GM18867 (cell line): ENCODE results near the gene MAPK8IP2.
A peak's percentile ranks its signal among the peaks of the same experiment; 100 is the strongest.
"Not testable (repeated sequence)": the region's sequence is repeated elsewhere in the genome, so short reads cannot be mapped to it uniquely, and the experiment has no call there.

Experiments used
- ATAC-seq: cut with Tn5 transposase; IDR thresholded peaks from one replicate; pipeline ENCODE4 v1.9.1; 2021; ENCODE audit warnings: mild to moderate bottlenecking, moderate library complexity; ENCODE audit not compliant: unreplicated experiment

Gene MAPK8IP2

DNA sequence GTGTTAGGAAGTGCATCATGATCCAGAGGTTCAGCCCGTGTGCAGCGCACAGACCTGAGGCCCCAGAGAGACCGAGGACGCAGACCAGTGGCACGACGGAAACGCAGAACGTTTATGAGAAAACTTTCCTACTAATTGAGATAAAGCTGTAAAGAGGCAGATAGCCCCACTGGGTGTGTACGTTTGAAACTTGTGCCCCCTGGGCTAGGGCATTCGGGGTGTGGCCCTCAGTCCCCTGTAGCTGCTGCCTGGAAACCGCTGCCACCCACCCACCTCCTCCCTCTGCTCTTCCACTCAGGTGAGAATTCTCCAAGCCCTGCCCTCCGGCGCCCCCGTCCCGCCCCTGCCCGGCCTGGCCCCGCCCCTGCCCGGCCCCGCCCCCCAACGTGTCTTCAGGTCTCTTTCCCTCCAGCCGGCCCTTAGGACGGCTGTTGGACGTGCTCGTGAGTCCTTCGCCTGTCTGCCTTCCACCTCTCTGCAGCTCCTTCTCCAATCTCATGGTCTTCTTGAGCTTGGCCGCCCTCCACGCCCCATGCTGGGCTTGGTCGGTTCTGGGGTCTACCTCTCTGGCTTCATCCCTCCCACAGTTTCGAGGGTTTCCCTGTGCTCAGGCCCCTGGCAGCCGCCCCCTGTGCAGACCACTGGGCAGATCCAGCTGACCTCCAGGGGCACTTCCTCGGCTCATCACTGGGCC, 12.1 kb downstream of the MAPK8IP2 start:
- ATAC-seq: no peak

DNA sequence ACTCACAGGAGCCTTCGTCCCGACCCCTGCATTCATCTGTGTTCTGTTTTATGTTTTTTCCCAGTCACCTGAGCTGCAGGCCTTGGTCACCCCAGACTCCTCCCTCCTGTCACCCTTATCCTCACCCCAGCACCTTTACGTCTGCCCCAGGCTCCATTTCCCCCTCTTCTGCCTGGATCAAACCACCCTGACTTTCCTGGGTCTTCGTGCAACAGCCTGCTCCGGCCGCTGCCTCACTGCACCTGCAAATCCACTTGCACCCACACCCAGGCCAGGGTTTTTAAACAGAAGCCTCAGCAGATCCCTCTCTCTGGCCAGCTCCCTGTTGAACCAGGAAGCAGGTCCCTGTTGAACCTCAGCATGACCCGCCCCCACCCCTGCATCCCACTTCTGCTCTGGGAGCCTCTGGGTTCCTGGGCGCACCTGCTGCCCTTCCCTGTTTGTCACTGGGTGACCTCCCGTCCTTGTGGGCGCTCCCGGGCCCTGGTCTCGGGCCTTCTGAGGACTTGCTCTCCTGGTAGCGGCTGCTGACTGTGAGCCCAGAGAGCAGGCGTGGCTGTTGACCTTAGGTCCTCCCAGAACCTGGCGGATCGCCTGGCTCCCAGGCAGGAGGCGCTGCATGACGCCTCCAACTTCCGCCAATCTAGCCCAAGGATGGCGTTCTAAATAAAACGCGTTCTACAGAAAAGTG, 12.8 kb downstream of the MAPK8IP2 start:
- ATAC-seq: no peak

DNA sequence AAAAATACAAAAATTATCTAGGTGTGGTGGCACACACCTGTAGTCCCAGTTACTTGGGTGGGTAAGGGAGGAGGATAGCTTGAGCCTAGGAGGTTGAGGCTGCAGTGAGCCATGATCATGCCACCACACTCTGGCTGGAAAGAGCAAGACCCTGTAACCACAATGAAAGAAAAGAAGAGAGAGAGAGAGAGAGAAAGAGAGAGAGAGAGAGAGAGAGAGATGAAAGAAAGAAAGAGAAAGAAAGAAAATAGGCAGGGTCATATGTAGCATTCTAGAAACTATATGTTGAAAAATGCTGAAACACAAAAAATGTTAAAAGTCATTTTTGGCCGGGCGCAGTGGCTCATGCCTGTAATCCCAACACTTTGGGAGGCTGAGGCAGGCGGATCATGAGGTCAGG, 13.7 kb downstream of the MAPK8IP2 start:
- ATAC-seq: not testable (repeated sequence)

DNA sequence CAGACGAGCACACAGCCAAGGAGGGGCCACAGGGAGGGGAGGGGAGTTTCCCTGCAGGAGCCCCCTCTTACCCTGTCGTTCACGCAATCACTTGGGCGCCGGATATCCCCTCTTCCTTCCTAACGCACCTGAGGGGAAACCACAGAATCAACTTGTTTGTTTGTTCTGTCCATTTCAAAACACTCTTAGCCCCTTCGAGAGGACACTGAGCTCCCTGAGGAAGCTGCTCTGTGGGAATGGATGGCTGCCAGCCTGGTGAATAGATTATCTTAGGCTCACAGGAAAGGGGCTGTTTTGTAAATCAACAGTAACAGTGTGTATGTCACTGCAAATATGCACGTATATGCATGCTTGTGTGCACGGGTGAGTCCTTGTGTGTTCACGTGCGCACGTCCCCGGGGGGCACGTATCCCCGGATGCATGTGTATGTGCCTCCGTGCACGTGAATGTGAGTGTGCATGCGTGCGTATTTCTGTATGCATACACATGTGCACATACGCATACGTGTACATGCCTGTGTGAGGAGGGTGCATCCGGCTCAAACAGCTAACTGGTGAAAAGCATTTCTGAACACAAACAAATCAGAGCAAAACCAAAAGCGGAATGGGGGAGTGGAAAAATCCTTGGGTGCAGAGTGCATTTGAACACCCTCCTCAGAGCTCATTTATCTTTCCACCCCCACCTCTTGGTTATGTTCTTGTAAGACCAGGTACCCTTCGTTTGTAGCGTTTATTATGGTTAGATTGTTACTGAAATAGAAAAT, 20.2 kb downstream of the MAPK8IP2 start:
- peak; percentile 55 for ATAC-seq

DNA sequence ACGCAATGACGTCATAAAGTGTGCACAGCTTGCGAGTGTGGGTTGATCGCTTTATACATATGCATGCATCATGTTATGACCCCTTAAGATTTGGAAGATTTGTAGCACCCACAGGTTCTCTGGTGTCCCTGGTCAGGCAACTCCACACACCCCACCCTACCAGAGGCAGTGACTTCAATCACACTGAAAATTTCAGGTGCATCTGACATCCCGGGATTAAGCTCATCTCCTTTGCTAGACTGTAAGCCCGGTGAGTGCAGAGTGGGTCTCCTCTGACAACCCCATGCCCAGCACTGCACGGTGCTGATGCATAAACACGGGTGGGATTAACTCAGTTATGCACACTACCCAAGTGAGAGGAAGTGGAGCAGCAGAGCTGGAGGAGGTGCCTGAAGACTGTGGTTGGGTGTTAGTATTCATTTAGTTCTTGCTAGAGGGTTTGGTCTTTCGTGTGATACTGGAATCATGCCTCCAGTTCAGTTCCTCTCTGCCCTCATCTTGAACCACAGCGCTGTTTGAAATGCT, 20.8 kb downstream of the MAPK8IP2 start:
- peak; percentile 46 for ATAC-seq

DNA sequence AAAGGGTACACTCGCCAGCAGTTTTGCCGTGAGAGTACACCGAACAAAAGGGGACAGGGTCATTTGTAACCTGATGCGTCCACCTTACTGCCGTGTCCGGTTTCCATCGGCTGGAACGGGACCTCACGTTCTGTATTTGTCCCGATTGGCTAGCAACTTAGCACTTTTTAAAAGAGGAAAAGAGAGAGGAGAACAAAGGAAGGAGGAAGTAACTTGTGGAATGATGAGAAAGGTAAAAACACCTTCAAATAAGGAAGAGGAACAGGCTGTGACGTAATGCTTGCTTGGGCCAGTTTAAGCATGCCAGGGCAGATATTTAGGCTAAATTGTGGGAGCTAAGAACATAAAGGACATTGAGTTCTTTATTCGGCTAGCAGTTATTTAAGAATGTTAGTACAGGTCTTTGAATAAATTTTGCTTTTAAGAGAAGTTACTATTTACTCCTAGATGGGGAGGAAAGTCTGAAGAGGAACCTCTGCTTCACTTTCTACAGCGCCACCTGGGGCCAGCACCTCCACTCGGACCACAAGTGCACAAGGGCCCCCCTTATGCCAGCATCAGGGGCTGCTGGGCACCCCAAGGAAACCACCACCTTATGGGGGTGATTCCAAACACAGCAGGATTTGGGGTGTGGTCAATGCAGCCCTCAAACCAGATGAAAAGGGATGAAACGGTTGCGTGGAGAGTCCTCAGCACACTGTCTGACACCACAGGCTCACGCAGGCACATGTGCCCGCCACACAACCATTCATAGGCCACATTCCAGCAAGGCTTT, 21.5 kb downstream of the MAPK8IP2 start:
- no peak for ATAC-seq

DNA sequence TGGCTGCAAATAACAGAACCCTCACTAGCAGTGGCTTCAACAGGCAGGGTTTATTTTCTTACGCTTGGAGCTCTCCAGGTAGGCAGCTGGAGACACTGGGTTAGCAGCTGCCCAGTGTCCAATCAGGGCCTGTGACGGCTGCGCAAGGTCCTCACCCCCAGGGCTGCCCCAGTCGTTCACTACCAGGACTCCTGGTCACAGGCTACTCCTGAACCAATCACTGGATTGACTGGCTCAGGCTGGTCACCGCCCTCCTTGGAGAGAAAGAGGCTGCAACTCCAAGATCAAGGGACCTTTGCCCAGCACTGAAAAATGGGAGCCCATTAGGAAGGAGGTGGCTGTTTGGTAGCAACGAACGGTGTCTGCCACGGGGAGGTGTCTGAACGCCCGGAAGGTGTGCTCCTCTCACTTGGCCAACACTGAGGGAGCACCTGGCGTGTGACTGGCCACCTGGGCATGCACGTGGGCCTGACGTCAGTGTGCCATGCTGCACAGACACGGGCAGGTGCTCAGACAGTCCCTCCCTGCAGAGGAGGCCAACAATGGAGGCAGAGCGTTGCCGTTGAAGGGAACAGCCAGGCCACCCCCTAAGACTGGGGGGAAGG, 22.2 kb downstream of the MAPK8IP2 start:
- no peak for ATAC-seq

DNA sequence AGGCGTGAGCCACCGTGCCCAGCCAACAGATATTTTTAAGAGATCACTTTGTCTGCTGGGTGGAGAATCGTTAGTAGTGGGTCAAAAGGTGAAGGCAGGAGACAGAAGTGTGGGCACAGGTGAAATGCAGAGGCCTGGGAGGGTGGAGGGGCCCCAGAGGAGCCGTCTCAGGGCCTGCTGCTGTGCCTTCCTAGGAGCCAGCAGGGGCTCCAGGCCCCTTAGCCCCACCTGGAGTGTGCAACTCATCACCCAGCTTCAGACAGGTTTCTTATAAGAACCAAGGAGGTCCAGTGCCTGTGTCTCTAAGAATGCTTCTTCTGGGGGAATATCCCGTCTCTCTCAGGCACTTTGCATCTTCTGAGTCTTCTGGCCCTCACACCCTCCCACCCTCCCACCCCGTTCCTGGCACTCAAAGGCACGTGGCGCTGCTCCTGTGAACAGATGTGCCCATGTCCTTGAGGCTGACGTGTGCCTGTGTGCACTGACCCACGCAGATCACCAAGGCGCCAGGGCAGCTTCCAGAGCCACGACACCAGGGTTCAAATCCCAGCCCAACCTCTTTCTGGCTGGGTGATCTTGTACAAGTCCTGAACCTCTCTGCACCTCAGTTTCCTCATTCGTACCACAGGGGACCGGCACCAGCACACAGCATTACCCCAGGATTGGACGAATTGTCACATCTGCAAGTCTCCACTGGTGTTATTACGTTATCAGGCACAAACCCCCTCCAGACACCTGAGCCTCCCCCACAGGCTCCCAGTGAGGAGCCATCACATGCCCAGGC, 23.9 kb downstream of the MAPK8IP2 start:
- no peak for ATAC-seq

DNA sequence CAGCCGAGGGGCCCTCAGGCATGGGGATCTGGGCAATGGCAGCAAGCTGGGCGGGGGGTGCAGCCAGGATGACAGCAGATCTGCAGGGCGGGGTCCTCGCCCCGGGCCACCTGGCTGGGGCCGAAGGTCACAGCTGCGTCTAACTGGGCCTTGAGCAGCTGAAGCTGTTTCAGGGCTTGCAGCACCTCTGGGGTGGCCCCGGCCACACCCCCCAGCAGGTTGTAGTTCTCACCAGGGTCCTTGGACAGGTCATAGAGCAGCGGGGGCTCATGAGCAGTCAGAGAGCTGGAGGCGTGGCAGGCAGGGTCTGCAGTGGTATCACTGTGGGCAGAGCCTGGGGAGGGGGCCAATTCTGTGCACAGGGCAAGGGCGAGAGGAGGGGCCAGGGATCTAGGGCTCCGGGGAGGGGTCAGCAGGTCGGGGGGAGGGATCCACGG, 24.6 kb downstream of the MAPK8IP2 start:
- no peak for ATAC-seq

DNA sequence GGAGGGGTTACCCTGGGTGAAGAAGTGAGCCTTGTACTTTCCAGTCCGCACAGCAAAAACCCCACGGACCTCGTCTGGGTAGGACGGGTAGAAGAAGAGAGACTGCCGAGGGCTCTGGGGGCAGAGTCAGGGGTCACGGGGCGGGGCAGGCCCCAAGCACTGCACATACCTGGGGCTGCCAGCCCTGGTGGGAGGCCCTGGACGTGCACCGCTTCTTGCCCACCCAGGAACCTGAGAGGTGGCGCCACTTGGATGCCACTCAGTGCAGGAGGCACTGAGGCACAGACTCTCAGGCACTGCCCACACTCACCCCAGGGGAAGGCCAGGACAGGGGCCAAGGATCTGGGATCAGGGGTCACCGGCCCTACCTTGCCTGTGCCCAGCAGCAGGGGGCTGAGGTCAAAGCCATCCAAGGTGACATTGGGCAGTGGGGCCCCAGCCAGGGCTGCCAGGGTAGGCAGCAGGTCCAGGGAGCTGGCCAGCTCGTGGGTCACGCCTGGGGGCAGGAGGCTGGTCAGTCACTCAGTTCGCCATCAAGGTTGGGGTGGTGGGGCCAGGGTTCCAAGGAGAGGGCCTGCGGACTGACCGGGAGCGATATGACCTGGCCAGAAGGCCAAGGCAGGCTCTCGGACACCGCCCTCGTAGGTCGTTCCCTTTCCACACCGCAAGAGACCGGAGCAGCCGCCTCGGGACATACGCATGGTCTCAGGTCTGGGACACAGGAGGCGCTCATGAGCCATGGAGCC, 25.1 kb downstream of the MAPK8IP2 start:
- no peak for ATAC-seq

DNA sequence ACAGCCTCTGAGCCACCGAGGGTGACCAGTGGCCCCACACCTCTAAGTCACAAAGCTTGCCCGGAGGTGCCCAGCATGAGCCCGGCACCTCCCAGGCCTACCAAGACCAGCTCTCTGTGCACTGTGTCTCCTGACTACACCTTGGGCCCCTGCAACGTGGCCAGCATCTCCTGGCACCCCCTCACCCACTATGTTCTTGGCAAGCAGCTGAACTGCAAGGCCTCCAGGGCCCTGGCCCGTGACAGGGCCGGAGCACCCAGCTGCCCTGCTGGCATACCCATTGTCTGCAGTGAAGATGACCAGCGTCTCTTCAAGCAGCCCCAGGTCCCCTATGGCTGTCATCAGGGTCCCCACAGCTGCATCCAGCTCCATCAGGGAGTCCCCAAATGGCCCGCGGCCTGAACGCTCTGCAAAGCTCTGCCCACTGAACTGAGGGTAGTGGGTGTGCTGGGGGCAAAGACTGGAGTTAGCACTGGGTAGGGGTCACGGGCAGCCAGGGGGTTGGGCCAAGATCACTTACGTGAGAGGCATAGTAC, 25.8 kb downstream of the MAPK8IP2 start:
- no peak for ATAC-seq

DNA sequence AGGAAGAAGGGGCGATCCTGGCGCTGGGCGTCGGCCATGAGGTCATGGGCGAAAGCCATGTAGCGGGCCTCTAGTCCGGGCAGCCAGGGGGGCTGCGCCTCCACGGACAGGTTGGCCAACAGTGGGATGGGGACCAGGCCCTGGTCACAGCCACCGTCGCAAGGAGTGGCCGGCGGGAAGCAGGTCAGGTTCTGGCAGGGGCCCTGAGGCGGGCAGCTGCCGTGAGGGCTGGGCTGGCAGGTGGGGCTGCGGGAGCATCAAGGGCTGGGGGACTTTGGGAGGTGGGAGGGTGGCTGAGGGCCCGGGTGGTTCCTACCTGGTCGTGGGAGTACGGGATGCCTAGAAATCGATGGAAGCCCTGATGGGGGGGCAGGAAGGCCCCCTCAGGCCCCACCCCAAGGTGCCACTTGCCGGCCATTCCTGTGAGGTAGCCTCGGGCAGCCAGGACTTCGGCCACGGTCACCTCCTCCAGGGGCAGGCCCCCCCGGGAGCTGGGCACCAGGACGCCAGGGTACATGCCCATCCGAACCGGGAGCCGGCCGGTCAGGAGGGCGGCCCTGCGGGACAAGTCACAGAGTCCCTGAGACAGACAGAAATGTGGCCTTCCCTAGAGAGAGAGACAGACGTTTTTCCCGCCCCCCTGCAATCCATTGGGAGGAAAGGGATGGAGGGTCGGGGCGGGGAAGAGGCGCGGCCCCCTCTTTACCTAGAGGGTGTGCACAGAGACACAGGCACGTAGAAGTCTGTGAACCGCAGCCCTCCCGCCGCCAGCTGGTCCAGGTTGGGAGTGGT, 26.5 kb downstream of the MAPK8IP2 start:
- no peak for ATAC-seq

DNA sequence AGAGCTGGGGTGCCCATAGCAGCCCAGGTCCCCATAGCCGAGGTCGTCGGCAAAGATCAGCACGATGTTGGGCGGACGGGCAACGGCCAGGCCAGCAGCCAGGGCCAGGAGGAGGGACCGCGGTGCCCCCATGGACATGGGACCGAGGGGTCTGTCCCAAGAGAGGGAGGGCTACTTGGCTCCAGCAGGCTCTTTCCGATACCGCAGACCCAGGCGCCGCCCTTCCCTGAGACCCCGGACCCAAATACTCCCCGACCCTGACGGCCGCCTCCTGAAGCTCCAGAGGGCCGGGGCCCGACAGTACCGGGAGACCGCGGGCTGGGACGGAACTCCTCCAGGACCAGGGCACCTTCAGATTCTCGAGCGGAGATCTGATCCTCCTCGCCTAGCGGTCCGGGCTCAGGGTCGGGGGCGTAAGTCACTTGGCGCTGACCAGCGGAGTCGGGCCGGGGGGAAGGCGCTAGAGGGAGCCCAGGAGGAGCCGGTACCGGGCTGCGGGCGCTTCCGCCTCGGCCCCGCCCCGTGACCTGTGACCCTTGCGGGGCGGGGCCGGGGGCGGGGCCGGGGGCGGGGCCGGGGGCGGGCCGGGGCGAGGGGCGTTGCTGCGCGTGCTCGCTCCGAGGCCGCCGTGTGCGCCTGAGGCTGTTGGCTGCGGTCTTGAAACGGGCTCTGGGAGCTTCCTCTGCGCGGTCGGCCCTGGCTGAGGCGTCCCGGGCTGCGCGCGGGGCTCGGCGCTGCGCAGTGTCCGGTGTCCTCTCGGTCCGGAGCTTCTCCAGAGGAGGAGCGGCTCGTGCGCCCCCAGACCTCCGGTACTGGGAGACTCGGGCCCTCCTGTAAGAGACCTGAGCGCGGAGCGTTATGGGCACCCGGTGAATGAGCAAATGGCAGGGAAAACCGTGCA, 27.3 kb downstream of the MAPK8IP2 start, which contains the start of gene ARSA:
Gene ARSA (minus strand): TSS at position 511 of the 901 bp plus-strand sequence. CDS start 373 bp downstream, at position 138.
- peak; percentile 74 for ATAC-seq

DNA sequence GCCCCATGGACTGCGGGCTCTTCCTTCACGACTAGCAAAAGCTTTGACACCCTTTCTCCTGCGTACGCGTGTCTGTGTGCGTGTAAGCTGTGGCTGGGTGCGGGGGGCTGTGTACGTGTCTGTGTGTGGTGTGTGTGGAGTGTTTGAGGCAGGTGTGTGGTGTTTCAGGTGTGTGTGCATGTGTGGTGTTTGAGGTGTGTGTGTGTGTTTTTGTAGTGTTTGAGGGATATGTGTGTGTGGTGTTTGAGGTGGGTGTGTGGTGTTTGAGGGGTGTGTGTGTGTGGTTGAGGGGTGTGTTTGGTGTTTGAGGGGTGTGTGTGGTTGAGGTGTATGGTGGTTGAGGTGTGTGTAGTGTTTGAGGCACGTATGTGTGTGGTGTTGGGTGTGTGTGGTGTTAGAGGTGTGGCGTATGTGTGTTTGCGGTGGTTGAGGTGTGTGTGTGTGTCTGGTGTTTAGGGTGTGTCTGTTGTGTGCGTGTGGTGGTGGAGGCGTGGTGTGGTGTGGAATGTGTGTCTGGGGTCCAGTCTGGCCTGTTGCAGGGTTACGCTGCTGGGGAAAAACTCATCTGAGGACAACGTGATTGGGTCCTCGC, 28.0 kb downstream of the MAPK8IP2 start:
- no peak for ATAC-seq

DNA sequence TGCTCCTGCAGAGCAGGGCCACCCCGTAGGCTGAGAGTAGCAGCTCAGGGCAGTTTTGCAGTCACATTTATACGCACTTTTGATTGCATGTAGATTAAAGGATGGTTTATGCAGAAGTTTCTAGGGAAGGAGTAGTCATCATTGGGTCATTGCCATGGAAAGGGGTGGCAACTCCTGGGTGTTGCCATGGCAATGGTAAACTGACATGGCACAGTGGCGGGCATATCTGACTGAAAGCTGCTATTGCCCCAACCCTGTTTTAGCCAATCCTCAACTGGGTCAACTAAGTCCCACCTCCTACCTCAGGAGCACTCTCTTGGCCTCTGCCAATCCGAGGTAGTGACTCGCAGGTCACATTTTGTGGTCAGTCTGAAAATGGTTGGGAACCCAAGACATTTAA, 29.8 kb downstream of the MAPK8IP2 start:
- ATAC-seq: no peak

DNA sequence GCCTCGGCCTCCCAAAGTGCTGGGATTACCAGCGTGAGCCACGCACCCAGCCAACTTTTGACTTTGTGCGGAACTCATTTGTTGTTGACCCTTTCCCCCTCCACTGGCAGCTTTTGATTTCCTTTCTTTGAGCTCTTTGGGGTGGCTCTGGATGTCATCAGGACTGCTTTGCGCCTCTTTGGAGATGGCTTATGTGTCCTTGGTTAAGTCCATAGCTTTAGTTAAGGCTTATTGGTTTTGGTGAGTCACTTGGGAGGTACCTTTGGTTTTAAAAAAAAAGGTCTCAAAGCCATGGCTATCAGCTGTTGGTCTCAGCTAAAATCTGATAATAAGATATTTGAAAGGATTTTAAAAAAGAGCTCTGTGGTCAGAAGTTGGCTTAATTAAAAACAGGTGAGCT, 32.5 kb downstream of the MAPK8IP2 start:
- ATAC-seq: no peak
